HepG2 (cell line): Measurements from ENCODE around the gene CNOT10. TPM values are rescaled to one million over a fixed set of nuclear protein-coding genes. Genes with fewer than 3 reads are reported as not detected.

Experiments
- DPF2 ChIP-seq: sonication (generic); formaldehyde crosslinking; IDR thresholded peaks from 2 replicates; pipeline ENCODE4 v1.4.0; 2020; ENCODE audit warnings: mild to moderate bottlenecking, low read depth, missing genetic modification reagents, borderline replicate concordance
- ESRRA ChIP-seq: sonication (generic); formaldehyde crosslinking; IDR thresholded peaks from 2 replicates; pipeline ENCODE4 v1.5.1; 2020; ENCODE audit warnings: mild to moderate bottlenecking, low read depth, missing genetic modification reagents
- HNF1B ChIP-seq: sonication (generic); formaldehyde crosslinking; IDR thresholded peaks from 2 replicates; pipeline ENCODE4 v1.5.1; 2020; ENCODE audit warnings: mild to moderate bottlenecking, moderate library complexity, missing genetic modification reagents
- HOXD1 ChIP-seq: sonication (generic); formaldehyde crosslinking; IDR thresholded peaks from 2 replicates; pipeline ENCODE4 v1.5.0; 2020; ENCODE audit warnings: missing genetic modification reagents
- MIER3 ChIP-seq: IDR thresholded peaks from 2 replicates; pipeline ENCODE4 v1.6.1; 2016; ENCODE audit warnings: missing compliant biosample characterization, borderline replicate concordance
- NR3C1 ChIP-seq: sonication (generic); formaldehyde crosslinking; IDR thresholded peaks from 2 replicates; pipeline ENCODE4 v1.4.0; 2020; ENCODE audit warnings: missing genetic modification reagents
- PHF20 ChIP-seq: sonication (generic); formaldehyde crosslinking; IDR thresholded peaks from 2 replicates; pipeline ENCODE4 v1.5.0; 2020; ENCODE audit warnings: mild to moderate bottlenecking, missing genetic modification reagents
- SMAD9 ChIP-seq: sonication (generic); formaldehyde crosslinking; IDR thresholded peaks from 2 replicates; pipeline ENCODE4 v1.5.1; 2020; ENCODE audit warnings: mild to moderate bottlenecking, missing genetic modification reagents
- SMARCC2 ChIP-seq: fragments of 450-650 bp; IDR thresholded peaks from 2 replicates; pipeline ENCODE4 v1.6.1; 2017; ENCODE audit warnings: antibody characterized with exemption, mild to moderate bottlenecking
- SNAI1 ChIP-seq: sonication (generic); formaldehyde crosslinking; IDR thresholded peaks from 2 replicates; pipeline ENCODE4 v1.5.0; 2020; ENCODE audit warnings: mild to moderate bottlenecking, missing genetic modification reagents, borderline replicate concordance
- SP1 ChIP-seq, 2 experiments: fragments of 450-650 bp in 1 of 2; sonication (generic) in 1 of 2; formaldehyde crosslinking in 1 of 2; IDR thresholded peaks; 2 replicates each; pipeline versions ENCODE4 v1.4.0 to v1.6.1; 2016 to 2020; ENCODE audit warnings: missing genetic modification reagents in 1 of 2
- ZBTB33 ChIP-seq: sonication (generic); formaldehyde crosslinking; IDR thresholded peaks from 2 replicates; pipeline ENCODE4 v1.4.0; 2020; ENCODE audit warnings: missing genetic modification reagents
- ZNF234 ChIP-seq: sonication (generic); formaldehyde crosslinking; conservative IDR thresholded peaks from 2 replicates; pipeline ENCODE4 v1.5.1; 2020; ENCODE audit warnings: mild to moderate bottlenecking, missing genetic modification reagents
- ZNF501 ChIP-seq: sonication (generic); formaldehyde crosslinking; IDR thresholded peaks from 2 replicates; pipeline ENCODE4 v1.5.1; 2020; ENCODE audit warnings: mild to moderate bottlenecking, moderate library complexity, missing genetic modification reagents
- ZNF546 ChIP-seq: sonication (generic); formaldehyde crosslinking; conservative IDR thresholded peaks from 2 replicates; pipeline ENCODE4 v1.8.1; 2023; ENCODE audit warnings: mild to moderate bottlenecking, missing genetic modification reagents
- ZNF605 ChIP-seq: sonication (generic); formaldehyde crosslinking; IDR thresholded peaks from 2 replicates; pipeline ENCODE4 v1.8.0; 2022; ENCODE audit warnings: mild to moderate bottlenecking, missing genetic modification reagents
- polyA plus RNA-seq, 8 experiments: library from polyadenylated mRNA; depleted of rRNA in 3 of 8; stranded (reverse) in 7 of 8; unstranded in 1 of 8; fragments of >200 nt; fragmentation: Illumina TruSeq in 4 of 8; extraction: Trizol in 4 of 8; gene quantifications; 2 replicates each; pipeline versions ENCODE4 v1.2.1 to v1.2.3, GENCODE V29; 2011 to 2016; ENCODE audit warnings: low read depth in 4 of 8, missing spikeins in 1 of 8, mixed read lengths in 1 of 8; ENCODE audit not compliant: insufficient read depth in 1 of 8
- total RNA-seq, 5 experiments: library from RNA; depleted of rRNA; stranded (reverse); fragments of >200 nt; fragmentation: Illumina TruSeq; extraction: Trizol; gene quantifications; 2 replicates each; pipeline ENCODE4 v1.2.3, GENCODE V29; 2016; ENCODE audit warnings: low read depth in 1 of 5
- TF ChIP-seq, protein P1 (sequence below), 2 experiments: sonication (generic) in 1 of 2; formaldehyde crosslinking in 1 of 2; IDR thresholded peaks; 2 replicates each; pipeline versions ENCODE4 v1.6.1 to v1.9.0; 2014 to 2022; ENCODE audit warnings: antibody characterized with exemption in 1 of 2, borderline replicate concordance in 1 of 2, inconsistent platforms in 1 of 2, low read depth in 1 of 2, missing genetic modification reagents in 1 of 2

The CNOT10 gene
- total and polyA plus RNA-seq, 2 of the 13 experiments (the other 11 are each of a cell fraction or from before 2014, with no cell fraction given), result 21.2 to 34.1 TPM

GRCh38 chr3:32816439-32817256, 131.7 kb downstream of the CNOT10 start (continued):
- TF ChIP-seq, protein P1, sequence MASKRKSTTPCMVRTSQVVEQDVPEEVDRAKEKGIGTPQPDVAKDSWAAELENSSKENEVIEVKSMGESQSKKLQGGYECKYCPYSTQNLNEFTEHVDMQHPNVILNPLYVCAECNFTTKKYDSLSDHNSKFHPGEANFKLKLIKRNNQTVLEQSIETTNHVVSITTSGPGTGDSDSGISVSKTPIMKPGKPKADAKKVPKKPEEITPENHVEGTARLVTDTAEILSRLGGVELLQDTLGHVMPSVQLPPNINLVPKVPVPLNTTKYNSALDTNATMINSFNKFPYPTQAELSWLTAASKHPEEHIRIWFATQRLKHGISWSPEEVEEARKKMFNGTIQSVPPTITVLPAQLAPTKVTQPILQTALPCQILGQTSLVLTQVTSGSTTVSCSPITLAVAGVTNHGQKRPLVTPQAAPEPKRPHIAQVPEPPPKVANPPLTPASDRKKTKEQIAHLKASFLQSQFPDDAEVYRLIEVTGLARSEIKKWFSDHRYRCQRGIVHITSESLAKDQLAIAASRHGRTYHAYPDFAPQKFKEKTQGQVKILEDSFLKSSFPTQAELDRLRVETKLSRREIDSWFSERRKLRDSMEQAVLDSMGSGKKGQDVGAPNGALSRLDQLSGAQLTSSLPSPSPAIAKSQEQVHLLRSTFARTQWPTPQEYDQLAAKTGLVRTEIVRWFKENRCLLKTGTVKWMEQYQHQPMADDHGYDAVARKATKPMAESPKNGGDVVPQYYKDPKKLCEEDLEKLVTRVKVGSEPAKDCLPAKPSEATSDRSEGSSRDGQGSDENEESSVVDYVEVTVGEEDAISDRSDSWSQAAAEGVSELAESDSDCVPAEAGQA (IDR thresholded peaks at IDR 0.05; ENCODE audit: low read depth), result no peak
- TF ChIP-seq, protein P1 (CRISPR knock-in tag; IDR thresholded peaks at IDR 0.05; ENCODE audit: borderline replicate concordance), result no peak; the same call in 1 of the 2 replicates
- TF ChIP-seq ZNF546 (peak; percentile 9; the same call in 1 of the 2 replicates), SMARCC2 (no peak), PHF20 (CRISPR knock-in tag) (peak; percentile 37; the same call in 1 of the 2 replicates), ZBTB33 (CRISPR knock-in tag) (no peak), ZNF605 (CRISPR knock-in tag) (no peak), HOXD1 (no peak), ESRRA (CRISPR knock-in tag) (peak; percentile 19; the same call in 1 of the 2 replicates), ZNF501 (0 out of 2 replicates have a peak, but pooled peaks have one; percentile 33), MIER3 (CRISPR knock-in tag) (peak; percentile 50; the same call in 1 of the 2 replicates), SMAD9 (CRISPR knock-in tag) (no peak), ZNF234 (CRISPR knock-in tag) (0 out of 2 replicates have a peak, but pooled peaks have one; percentile 27), NR3C1 (no peak), DPF2 (CRISPR knock-in tag) (0 out of 2 replicates have a peak, but pooled peaks have one; percentile 12), SNAI1 (CRISPR knock-in tag) (peak; percentile 71; the same call in 1 of the 2 replicates), SP1 (IDR thresholded peaks at IDR 0.05) (no peak), SP1 (CRISPR knock-in tag; IDR thresholded peaks at IDR 0.05) (no peak), HNF1B (CRISPR knock-in tag) (0 out of 2 replicates have a peak, but pooled peaks have one; percentile 32)
